ENCODE measurements around the gene BAZ2A. TPM values are rescaled to one million over a fixed set of nuclear protein-coding genes. Genes with fewer than 3 reads are reported as not detected.

BAZ2A gene
- total and polyA plus RNA-seq, 2 experiments from 2014 or later: 109 to 111 TPM

- Mint-ChIP-seq H3K4me1 (peaks cover 5% of the 10 kb centered on the region; the same call in 1 of the 3 replicates), H3K36me3 (ENCODE audit: low read depth) (peaks cover under 1% of the 10 kb centered on the region; the same call in 1 of the 3 replicates), H3K27me3 (ENCODE audit: insufficient read depth, low read depth, poor library complexity) (no peaks in the 10 kb centered on the region), H3K27ac (no peak overlapping the region; the same call in 1 of the 2 replicates), H3K4me3 (no peak overlapping the region), H3K9me3 (no peaks in the 10 kb centered on the region)
- DNase-seq (ENCODE audit: low spot score): no peak
- TF ChIP-seq STAT1 (IDR thresholded peaks at IDR 0.05; ENCODE audit: unreplicated experiment) (no peak), POLR2AphosphoS5 (IDR thresholded peaks at IDR 0.05; ENCODE audit: low read depth) (no peak), CREB1 (CRISPR knock-in tag; IDR thresholded peaks at IDR 0.05; ENCODE audit: low read depth) (no peak), EZH2phosphoT487 (IDR thresholded peaks at IDR 0.05; ENCODE audit: unreplicated experiment) (no peak), ZNF462 (CRISPR knock-in tag; IDR thresholded peaks at IDR 0.05) (no peak)
- TF ChIP-seq, protein P1, sequence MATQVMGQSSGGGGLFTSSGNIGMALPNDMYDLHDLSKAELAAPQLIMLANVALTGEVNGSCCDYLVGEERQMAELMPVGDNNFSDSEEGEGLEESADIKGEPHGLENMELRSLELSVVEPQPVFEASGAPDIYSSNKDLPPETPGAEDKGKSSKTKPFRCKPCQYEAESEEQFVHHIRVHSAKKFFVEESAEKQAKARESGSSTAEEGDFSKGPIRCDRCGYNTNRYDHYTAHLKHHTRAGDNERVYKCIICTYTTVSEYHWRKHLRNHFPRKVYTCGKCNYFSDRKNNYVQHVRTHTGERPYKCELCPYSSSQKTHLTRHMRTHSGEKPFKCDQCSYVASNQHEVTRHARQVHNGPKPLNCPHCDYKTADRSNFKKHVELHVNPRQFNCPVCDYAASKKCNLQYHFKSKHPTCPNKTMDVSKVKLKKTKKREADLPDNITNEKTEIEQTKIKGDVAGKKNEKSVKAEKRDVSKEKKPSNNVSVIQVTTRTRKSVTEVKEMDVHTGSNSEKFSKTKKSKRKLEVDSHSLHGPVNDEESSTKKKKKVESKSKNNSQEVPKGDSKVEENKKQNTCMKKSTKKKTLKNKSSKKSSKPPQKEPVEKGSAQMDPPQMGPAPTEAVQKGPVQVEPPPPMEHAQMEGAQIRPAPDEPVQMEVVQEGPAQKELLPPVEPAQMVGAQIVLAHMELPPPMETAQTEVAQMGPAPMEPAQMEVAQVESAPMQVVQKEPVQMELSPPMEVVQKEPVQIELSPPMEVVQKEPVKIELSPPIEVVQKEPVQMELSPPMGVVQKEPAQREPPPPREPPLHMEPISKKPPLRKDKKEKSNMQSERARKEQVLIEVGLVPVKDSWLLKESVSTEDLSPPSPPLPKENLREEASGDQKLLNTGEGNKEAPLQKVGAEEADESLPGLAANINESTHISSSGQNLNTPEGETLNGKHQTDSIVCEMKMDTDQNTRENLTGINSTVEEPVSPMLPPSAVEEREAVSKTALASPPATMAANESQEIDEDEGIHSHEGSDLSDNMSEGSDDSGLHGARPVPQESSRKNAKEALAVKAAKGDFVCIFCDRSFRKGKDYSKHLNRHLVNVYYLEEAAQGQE (IDR thresholded peaks at IDR 0.05; ENCODE audit: unreplicated experiment): no peak
- H4K20me1 ChIP-seq (replicated peaks; ENCODE audit: insufficient read depth): no peaks in the 10 kb centered on the region
- H3K4me1 ChIP-seq (ENCODE audit: insufficient read depth): peaks cover 12% of the 10 kb centered on the region; the same call in 1 of the 2 replicates
- H3K27ac ChIP-seq (ENCODE audit: low read depth): peak overlapping the region; percentile 66; the same call in 1 of the 2 replicates
- H3K27me3 ChIP-seq (ENCODE audit: insufficient read depth): no peaks in the 10 kb centered on the region
- no peaks in the 10 kb centered on the region for H3F3A ChIP-seq (replicated peaks; ENCODE audit: low read depth)
- no peak overlapping the region for H3K4me3 ChIP-seq
- H3K79me2 ChIP-seq (replicated peaks; ENCODE audit: insufficient read depth): no peaks in the 10 kb centered on the region
- ATAC-seq: peak; percentile 49
- no peak overlapping the region for H2AFZ ChIP-seq
- no peaks in the 10 kb centered on the region for H3K9me2 ChIP-seq (ENCODE audit: insufficient read depth)
- H3K36me3 ChIP-seq (ENCODE audit: insufficient read depth): no peaks in the 10 kb centered on the region; the same call in 1 of the 2 replicates
- no peak overlapping the region for H3K4me2 ChIP-seq
Observed at GRCh38 chr12:56581418-56582145, 48.5 kb downstream of the BAZ2A start.
